ENCODE measurements around the gene MAML3.

MAML3 gene

GRCh38 chr4:139854668-139855403 is 299.1 kb downstream of the MAML3 start:
- no peak for DNase-seq

DNA sequence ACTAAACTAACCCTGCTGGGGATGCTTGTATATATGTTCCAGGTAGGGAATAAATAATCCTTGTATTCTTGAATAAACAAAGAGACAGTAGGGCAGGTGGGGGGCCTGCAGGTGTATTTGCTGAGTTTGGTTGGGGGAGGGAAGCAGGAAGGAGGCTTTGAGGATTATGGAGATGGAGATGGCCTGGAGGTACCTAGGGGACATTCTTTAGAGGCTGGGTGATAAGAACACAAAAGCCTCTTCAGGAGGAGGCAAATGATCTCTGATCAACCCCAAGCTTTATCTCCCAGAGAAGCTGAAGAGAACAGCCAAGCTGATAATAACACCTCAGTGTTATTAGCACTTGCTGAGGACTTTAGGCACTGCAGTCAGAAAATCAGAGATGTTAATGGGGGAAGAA is 300.7 kb downstream of the MAML3 start:
- DNase-seq, result no peak

- no peak for DNase-seq
Observed at GRCh38 chr4:139852612-139853269, 301.2 kb downstream of the MAML3 start.

DNA sequence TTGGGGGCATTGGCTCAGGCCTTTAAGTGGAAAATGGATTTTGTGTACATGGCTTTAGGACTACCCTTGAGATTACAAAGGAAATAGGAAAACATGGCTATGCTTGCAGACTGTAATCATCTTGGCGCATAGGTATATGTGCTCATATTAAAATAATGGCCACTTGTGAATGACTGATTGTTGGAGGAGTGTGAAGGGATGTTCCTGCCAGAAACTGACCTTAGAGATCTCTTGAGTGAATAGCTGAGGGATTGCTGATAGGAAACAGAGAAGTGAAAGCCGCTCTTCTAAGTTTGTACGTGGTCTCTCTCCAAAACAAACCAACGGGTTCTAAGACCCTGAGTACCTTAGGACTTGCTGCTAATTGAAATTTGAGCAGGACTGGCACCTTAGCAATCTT is 302.3 kb downstream of the MAML3 start:
- no peak for DNase-seq

DNA sequence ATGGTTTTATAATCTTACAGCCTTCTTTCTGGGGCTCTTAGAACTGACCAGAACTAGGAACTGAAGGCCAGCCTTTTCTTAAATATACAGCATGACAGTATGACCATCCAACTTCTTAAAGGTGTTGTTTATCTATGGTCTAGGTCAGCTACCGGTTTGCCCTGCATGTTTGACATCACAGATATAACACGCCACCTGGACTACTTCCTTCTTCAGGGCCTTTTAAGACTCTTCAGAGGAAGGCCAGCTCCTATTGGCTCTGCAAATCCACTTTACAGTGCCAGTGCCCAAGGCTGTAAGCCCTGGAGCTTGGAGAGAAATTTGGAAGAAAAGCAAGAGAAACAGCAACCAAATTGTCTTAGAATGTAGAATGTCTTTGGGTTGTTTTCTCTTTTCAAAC is 302.9 kb downstream of the MAML3 start:
- DNase-seq, result no peak

DNA sequence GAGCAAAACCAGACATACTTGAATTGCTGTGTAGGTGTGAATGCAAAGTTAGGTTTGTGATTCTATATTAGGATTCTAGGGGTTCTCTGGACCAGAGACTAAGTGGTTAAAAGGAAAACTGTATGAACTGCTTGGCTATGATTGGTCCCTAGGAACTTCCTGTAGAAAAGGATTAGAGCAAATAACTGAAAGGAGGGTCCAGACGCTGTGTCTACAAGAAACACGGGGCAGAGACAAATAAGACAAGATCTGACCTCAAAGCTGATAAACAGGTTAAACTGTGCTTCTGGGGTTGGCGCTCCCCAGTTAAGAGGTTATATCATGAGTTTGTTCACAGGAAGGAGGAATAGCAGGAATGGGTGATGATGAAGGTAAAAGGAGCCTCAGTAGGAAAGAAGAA is 304.8 kb downstream of the MAML3 start:
- no peak for DNase-seq

DNA sequence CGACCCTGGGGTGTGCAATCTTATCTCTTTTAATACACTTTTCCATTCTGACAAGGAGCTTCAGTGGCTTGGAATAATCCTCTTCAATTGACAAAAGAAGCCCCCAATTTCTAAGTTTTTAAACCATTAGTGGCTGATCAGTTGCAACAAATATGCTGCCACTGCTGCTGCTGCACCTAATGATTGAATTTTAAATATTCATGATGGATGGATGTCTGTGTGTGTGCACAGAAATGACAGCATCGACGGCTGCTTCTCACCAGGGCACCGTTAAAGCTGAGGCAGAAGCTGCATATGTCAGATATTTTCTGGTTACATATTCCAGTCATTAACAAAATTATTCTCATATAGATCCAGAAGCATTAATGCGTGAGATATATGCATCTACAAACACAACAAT is 306.0 kb downstream of the MAML3 start:
- DNase-seq, result no peak

GRCh38 chr4:139847602-139848001 is 306.4 kb downstream of the MAML3 start:
- DNase-seq, result no peak

DNA sequence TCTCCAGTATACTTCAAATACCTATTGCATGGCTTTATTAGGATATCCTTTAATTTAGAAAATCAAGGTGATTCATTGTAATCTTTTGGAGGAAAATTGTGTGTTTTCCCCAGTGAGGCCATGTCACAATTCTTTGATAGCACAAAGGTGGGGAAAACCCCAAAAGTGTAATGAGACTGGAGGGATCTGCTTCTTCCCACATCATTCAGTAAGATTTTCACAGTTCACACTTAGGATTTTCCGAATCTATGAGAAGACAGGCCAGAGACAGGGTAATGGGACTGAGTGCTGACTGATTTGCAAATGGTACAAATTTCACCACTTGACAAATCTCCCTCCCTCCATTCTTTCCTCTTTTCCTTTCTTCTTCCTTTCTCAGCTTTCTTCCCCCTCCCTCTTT is 307.2 kb downstream of the MAML3 start:
- no peak for DNase-seq

DNA sequence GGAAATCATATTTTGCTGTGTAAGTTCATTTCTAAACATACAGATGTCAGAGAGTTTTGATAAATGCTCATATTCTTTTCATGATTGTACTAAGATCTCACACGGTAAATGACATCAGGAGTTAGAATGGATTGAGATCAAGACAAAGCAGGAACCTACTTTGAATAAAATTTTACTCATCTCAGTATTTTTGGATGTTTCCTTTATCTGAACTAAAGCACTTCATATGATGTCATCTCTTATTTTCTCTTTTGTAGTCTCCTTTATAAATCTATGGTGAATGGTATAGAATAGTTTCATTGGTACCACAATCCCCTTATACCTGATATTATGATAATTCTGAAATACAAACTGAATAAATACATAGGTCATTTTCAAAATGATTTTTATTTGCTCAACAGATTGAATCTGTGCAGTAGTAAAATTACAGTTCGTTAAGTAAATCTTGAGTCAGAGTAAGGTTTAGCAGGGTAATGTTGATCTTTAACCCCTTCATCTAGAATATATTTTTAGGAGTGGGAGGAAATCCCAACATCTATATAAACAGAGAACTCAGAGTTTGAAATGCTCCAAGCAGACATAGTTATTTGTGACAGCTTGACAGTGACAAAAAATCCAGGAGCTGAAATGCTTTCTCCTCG is 308.4 kb downstream of the MAML3 start:
- no peak for DNase-seq

DNA sequence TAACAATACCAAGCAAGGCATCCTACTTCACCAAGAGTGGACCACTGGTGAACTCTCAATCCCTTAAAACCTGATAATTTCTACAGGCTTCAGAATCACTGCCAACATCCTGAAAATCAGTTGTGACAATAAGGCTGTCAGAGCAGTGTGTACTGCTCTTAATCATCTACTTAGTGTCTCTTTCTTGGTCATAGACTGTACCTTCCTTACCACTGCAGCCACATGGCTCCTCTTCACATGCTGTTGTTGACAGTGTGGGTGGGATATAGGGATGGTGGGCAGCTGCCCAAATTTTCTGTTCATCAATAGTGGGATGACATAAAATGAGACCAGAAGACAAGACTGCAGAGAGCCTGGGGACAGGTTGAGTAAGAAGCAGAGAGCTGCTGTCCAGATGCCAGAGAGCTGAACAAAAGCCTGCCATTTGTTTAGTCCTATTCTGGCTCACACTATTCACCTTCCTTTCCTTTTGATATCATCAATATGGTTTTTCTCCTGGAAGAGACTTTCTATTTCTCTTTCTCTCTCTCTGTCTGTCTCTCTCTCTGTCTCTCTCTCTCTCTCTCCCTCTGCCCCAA is 309.4 kb downstream of the MAML3 start:
- no peak for DNase-seq

DNA sequence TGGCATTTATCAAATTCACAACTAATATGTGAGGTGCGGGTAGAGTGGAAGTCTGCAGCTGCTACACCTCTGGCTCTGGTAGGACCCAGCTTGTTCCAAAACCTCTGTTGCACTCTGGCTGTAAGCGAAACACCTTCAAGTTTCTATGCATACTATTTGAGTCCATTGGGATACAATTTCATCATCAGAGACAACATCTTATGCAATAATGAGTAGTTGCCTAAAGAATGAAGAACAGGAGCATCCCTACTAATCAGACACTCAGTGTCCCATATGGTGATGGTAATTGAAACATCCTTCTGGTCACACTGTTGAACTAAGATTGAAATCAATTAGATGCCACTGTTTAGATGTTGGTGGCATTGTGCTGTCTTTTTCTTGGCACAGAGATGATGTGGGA is 309.9 kb downstream of the MAML3 start:
- DNase-seq, result no peak

GRCh38 chr4:139843641-139844040 is 310.3 kb downstream of the MAML3 start:
- no peak for DNase-seq

DNA sequence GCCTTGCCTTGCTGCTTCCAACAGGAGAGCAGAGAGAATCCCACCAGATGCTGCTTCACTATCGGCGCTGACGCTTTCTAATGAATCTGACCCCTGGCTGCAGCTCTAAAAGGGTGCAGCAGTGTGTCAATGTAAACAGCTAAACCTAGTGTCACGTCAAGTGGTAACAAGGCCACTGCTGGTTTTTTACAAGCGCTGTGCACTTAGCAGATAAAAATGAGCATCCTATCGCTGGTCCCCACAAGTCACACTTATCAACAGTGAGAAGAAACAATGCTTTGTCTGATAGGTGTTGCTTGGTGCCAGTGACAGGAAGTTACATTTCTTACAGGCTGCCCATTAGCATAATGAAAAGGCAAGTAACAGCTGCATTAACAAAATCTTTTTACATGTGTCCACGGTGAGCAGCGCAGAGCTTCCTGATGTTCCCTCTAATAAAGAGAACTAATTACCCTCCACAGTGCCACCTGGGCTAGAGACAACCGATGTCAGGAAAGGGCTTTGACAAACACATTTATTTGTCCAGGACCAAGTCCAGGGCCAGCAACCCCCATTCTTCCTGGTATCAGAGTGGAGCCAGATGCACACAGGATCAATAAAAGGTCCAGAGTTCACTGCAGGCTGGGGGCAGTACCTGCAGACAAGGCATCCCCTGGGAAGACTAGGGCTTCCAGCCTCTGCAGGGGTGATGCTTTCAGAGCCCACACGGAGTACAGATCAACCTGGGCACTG is 312.4 kb downstream of the MAML3 start:
- no peak for DNase-seq

DNA sequence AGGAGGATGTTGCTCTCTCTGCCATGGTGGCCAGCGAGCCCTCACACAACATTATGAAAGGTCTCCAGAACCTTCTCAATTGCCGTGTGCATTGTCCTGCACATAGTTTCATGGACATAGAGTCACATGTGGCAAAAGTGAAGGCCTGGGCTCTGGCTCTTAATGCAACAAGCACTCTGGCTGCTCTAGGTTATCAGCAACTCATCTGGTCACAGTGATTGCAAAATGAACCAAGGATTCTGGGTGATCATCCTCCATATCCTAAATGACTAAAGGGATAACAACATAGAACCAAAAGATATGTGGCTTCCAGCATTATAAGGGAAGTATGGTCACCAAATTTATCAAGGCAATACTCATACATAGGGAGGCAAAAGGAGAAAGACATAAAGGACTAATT is 313.2 kb downstream of the MAML3 start:
- no peak for DNase-seq

DNA sequence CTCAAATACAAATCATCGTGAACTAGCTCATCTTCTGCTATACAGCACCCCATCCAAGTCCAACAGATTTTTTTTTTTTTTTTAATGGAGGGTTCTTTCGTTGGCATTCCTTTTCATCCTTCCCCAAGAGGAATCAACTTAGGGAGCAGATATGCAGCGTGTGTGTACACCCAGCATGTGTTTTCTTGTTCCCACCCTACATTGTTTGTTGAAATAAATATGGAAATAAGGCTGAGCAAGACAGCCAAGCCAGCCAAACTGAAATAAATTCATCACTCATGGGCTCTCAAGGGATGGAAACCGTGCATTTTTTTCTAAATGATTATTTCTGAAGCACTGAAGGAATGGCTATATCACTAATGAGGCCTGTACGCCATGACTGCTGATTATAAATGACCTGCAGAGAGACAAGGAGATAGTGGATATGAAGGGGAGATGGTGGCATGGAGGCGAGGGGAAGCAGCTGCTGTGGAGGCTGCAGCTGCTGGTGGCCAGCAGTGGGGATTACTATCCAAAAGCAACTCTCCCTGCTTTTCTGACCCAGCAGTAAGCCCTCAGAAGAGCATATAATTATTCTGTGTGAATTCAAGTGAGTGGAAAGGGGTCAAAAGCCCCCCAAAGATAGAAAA is 314.5 kb downstream of the MAML3 start:
- no peak for DNase-seq

DNA sequence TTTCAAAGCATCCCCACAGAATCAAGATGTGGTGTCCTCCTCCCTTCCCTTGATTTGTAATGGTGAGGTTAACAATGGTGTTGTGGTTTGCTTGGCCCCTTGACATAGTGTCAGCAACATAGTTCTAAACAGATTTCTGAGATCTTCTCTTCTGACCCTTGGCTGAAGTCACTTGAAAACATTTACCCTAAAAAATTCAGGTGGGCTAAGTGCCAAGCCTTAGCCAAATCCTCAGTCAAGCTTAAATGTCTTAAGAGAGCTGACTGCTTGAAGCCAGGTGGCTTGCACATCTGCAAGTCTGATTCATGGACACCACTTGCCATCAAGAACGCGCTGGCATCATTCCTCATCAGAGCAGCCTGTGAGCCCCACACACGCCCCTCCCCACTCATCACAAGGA is 315.2 kb downstream of the MAML3 start:
- DNase-seq, result no peak

GRCh38 chr4:139834981-139835391 is 319.0 kb downstream of the MAML3 start:
- DNase-seq, result no peak

GRCh38 chr4:139834226-139834662 is 319.7 kb downstream of the MAML3 start:
- no peak for DNase-seq

- no peak for DNase-seq
Observed at GRCh38 chr4:139833151-139833910, 320.7 kb downstream of the MAML3 start.

GRCh38 chr4:139828966-139829664 is 324.9 kb downstream of the MAML3 start:
- no peak for DNase-seq

Measured in right forelimb (tissue), 1 donor.